WTC11 (cell line): ENCODE data around the gene TMEM114. TPM values are rescaled to one million over a fixed set of nuclear protein-coding genes. Genes with fewer than 3 reads are reported as not detected.

Experiments
- ATAC-seq: fragments of 200-7000 bp; cut with Tn5 transposase; 2 replicates; pipeline ENCODE4 v1.10.0; 2021; ENCODE audit warnings: mild to moderate bottlenecking, moderate library complexity
- CTCF ChIA-PET: fragments of 300-600 bp; sonication (Branson Sonifier 250); formaldehyde crosslinking; loops from one replicate; lab custom pipeline; 2021; ENCODE audit warnings: antibody characterized with exemption; lab: Charles Lee
- POLR2A ChIA-PET: fragments of 350-600 bp; sonication (Branson Sonifier 250); formaldehyde crosslinking; loops from one replicate; lab custom pipeline; 2021; ENCODE audit warnings: antibody characterized with exemption; lab: Charles Lee
- DNase-seq: peaks from one replicate; pipeline ENCODE4 v3.0.0; 2021; ENCODE audit warnings: low spot score
- H3K27ac Mint-ChIP-seq: 2 replicates; pipeline ENCODE4 v1.8.0; 2021; ENCODE audit warnings: mixed read lengths
- H3K27me3 Mint-ChIP-seq: 2 replicates; pipeline ENCODE4 v1.8.0; 2021; ENCODE audit warnings: low read depth, mild to moderate bottlenecking, moderate library complexity, mixed read lengths
- H3K36me3 Mint-ChIP-seq: 2 replicates; pipeline ENCODE4 v1.8.0; 2021; ENCODE audit warnings: mixed read lengths
- H3K4me1 Mint-ChIP-seq: 2 replicates; pipeline ENCODE4 v1.8.0; 2022; ENCODE audit warnings: mixed read lengths
- H3K4me3 Mint-ChIP-seq: 2 replicates; pipeline ENCODE4 v1.8.0; 2021; ENCODE audit warnings: mild to moderate bottlenecking, moderate library complexity, mixed read lengths
- H3K9me3 Mint-ChIP-seq: 2 replicates; pipeline ENCODE4 v1.8.0; 2021; ENCODE audit warnings: mixed read lengths
- ELF4 ChIP-seq: sonication (generic); formaldehyde crosslinking; IDR thresholded peaks from 2 replicates; pipeline ENCODE4 v1.8.1; 2022; ENCODE audit warnings: low read depth, mild to moderate bottlenecking, moderate library complexity, missing genetic modification reagents
- ESRRA ChIP-seq: sonication (generic); formaldehyde crosslinking; IDR thresholded peaks from 2 replicates; pipeline ENCODE4 v1.8.1; 2022; ENCODE audit warnings: mild to moderate bottlenecking, missing genetic modification reagents, borderline replicate concordance
- ETV6 ChIP-seq: sonication (generic); formaldehyde crosslinking; IDR thresholded peaks from 2 replicates; pipeline ENCODE4 v1.8.1; 2022; ENCODE audit warnings: mild to moderate bottlenecking, missing genetic modification reagents
- FOXJ3 ChIP-seq: sonication (generic); formaldehyde crosslinking; IDR thresholded peaks from 2 replicates; pipeline ENCODE4 v1.9.0; 2021; ENCODE audit warnings: missing genetic modification reagents, mild to moderate bottlenecking, borderline replicate concordance
- GABPB1 ChIP-seq: sonication (generic); formaldehyde crosslinking; IDR thresholded peaks from 2 replicates; pipeline ENCODE4 v1.8.1; 2023; ENCODE audit warnings: mild to moderate bottlenecking, missing genetic modification reagents
- MYBL2 ChIP-seq: sonication (generic); formaldehyde crosslinking; IDR thresholded peaks from 2 replicates; pipeline ENCODE4 v1.8.1; 2023; ENCODE audit warnings: mild to moderate bottlenecking, moderate library complexity, missing genetic modification reagents
- OVOL2 ChIP-seq: fragments of 250-450 bp; sonication (Bioruptor Pico); IDR thresholded peaks from 2 replicates; pipeline ENCODE4 v1.9.0; 2021; ENCODE audit warnings: mild to moderate bottlenecking, borderline replicate concordance
- SMAD3 ChIP-seq: sonication (generic); formaldehyde crosslinking; IDR thresholded peaks from 2 replicates; pipeline ENCODE4 v1.8.0; 2022; ENCODE audit warnings: missing genetic modification reagents, mild to moderate bottlenecking, borderline replicate concordance
- SMAD4 ChIP-seq: sonication (generic); formaldehyde crosslinking; IDR thresholded peaks from 2 replicates; pipeline ENCODE4 v1.8.0; 2022; ENCODE audit warnings: mild to moderate bottlenecking, missing genetic modification reagents
- TP53 ChIP-seq: sonication (generic); formaldehyde crosslinking; IDR thresholded peaks from 2 replicates; pipeline ENCODE4 v1.8.1; 2023; ENCODE audit warnings: mild to moderate bottlenecking, missing genetic modification reagents
- ZNF121 ChIP-seq: sonication (generic); formaldehyde crosslinking; IDR thresholded peaks from 2 replicates; pipeline ENCODE4 v1.8.0; 2023; ENCODE audit warnings: missing genetic modification reagents
- ZNF138 ChIP-seq: sonication (generic); formaldehyde crosslinking; conservative IDR thresholded peaks from 2 replicates; pipeline ENCODE4 v1.8.1; 2022; ENCODE audit warnings: mild to moderate bottlenecking, moderate library complexity, missing genetic modification reagents
- ZNF396 ChIP-seq: fragments of 250-450 bp; sonication (Bioruptor Pico); IDR thresholded peaks from 2 replicates; pipeline ENCODE4 v1.8.0; 2021; ENCODE audit warnings: mild to moderate bottlenecking, moderate library complexity, borderline replicate concordance
- ZNF671 ChIP-seq: fragments of 250-450 bp; sonication (Bioruptor Pico); IDR thresholded peaks from 2 replicates; pipeline ENCODE4 v1.8.0; 2021; ENCODE audit warnings: mild to moderate bottlenecking
- total RNA-seq: library from RNA; stranded (reverse); gene quantifications from 3 replicates; pipeline ENCODE4 v1.2.3, GENCODE V29; 2021
- TF ChIP-seq, protein P1 (sequence below): sonication (generic); formaldehyde crosslinking; IDR thresholded peaks from 2 replicates; pipeline ENCODE4 v1.8.1; 2023; ENCODE audit warnings: mild to moderate bottlenecking, missing genetic modification reagents
- TF ChIP-seq, protein P2 (sequence below): sonication (generic); formaldehyde crosslinking; conservative IDR thresholded peaks from 2 replicates; pipeline ENCODE4 v1.8.1; 2023; ENCODE audit warnings: mild to moderate bottlenecking, low read depth, missing genetic modification reagents, moderate library complexity
- TF ChIP-seq, protein P3 (sequence below): fragments of 200-600 bp; IDR thresholded peaks from 2 replicates; pipeline ENCODE4 v1.8.0; 2022; ENCODE audit warnings: antibody characterized with exemption
- TF ChIP-seq, protein P4 (sequence below): sonication (generic); formaldehyde crosslinking; IDR thresholded peaks from 2 replicates; pipeline ENCODE4 v1.8.0; 2023; ENCODE audit warnings: missing genetic modification reagents

The TMEM114 gene
- total RNA-seq, 1 experiment from 2014 or later: 0.37 TPM

DNA sequence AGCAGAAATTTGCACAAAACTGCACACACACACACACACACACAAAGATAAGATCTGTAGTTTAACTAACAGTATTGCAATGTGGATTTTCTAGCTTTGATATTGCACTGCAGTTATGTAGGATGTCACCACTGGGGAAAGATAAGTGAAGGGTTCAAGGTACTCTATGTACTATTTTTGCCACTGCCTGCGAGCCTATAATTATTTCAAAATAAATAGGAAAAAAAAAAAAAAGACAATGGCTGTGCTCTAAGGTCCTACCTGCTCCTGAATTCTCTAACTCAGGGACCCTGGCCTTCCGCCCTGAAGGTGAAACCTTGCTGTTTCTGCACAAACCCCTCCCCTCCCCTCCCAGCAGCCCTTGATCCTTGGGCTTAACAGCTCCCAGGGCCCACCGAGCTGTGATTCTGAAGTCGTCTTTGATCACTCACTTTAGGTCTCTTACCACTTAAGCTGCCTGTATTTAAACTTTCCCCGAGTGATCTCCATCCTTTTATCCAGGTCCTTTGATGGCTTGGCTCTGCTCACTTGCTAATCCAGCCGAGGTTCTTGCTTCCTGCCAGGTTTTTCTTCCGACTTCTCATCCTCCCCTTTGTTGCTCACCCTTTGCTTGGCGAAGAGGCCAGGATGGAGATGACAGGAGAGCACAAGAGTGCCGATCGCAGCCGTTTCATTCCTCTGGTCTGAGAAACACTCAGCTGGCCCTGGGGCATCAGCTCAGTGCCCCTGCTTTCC, 37.7 kb downstream of the TMEM114 start:
- peaks cover 80% of the 10 kb centered on the region for H3K9me3 Mint-ChIP-seq

DNA sequence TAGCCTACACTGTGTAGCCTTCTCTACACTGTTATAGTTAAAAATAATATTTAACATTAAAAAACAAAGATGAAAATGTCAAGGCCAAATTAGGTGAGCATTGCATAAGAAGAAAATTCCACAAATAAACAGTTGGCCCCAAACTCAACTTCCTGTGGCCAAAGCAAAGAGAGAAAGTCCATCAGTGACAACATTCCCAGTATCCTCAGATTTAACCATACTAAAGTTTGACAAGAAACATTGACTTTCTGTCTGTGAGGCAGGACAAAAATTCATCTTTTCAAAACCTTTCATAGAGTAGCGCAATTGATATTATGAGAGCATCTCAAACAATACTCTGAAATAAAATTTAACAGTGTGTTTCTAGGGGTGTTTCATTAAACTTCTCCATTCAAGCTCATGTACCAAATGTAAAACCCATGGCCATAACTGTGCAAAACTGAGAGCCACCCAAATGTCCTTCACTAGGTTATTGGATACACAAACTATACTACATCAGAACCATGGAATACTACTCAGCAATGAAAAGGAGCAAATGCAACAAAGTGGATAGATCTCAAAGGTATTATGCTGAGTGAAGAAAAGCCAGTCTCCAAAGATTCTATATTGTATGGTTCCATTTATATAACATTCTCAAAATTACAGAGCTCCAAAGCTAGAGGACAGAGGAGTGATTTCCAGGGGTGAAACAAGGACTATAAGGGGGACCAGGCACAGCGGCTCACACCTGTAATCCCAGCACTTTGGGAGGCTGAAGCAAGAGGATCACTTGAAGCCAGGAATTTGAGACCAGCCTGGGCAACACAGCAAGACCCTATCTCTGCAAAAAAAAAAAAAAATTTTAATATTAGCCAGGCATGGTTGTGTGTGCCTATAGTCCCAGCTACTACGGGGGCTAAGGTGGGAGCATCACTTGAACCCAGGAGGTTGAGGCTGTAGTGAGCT, 38.7 kb downstream of the TMEM114 start:
- Mint-ChIP-seq H3K4me1 (no peaks in the 10 kb centered on the region), H3K27me3 (peaks cover 28% of the 10 kb centered on the region)

More for the DNA sequence above, 37.7 kb downstream of the TMEM114 start:
- CTCF ChIA-PET: no interaction called here
- H3K4me1 Mint-ChIP-seq: no peaks in the 10 kb centered on the region
- no peak for DNase-seq
- peak; percentile 26; the same call in 1 of the 2 replicates for TF ChIP-seq GABPB1
- TF ChIP-seq, protein P1, sequence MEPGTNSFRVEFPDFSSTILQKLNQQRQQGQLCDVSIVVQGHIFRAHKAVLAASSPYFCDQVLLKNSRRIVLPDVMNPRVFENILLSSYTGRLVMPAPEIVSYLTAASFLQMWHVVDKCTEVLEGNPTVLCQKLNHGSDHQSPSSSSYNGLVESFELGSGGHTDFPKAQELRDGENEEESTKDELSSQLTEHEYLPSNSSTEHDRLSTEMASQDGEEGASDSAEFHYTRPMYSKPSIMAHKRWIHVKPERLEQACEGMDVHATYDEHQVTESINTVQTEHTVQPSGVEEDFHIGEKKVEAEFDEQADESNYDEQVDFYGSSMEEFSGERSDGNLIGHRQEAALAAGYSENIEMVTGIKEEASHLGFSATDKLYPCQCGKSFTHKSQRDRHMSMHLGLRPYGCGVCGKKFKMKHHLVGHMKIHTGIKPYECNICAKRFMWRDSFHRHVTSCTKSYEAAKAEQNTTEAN (CRISPR knock-in tag): no peak
- TF ChIP-seq, all 79 proteins: peak for 1
- Mint-ChIP-seq H3K27ac (no peak overlapping the region), H3K36me3 (peaks cover 59% of the 10 kb centered on the region), H3K27me3 (peaks cover 26% of the 10 kb centered on the region), H3K4me3 (no peak overlapping the region)
- no peak for ATAC-seq
- POLR2A ChIA-PET: no interaction called here

DNA sequence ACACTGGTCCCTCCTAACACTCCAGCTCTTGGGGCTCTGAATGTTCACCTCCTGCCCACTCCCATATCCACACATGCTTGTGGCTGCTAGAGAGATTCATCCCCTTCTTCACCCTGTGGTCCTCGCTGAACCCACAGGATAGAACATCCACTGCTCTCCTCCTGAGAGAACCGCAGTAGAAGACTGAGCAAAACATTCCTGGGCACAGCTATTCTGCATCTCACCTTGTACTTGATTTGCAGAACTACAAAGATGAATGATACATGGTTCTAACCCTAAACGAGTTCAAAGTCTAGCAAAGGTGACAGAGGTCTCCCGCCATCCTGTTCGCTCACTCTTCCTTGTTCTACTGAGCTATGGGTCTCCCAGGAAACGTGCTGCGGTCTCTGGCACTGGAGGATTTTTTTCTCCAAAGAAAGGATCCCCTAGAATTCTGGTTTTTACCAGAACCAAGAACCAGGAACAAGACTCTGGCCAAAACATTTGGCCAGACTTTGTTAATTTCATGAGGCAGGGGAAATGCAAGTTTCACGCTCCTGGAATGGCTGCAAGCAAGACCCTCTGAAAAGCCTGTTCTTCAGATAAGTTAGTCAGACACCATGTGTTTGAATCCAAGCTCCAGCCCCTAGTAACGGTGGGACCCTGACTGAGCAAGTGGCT, 39.5 kb downstream of the TMEM114 start:
- Mint-ChIP-seq H3K9me3 (peaks cover 77% of the 10 kb centered on the region), H3K4me3 (no peak overlapping the region), H3K27ac (no peak overlapping the region), H3K4me1 (no peaks in the 10 kb centered on the region), H3K36me3 (peaks cover 57% of the 10 kb centered on the region), H3K27me3 (peaks cover 23% of the 10 kb centered on the region)
- TF ChIP-seq, protein P2, sequence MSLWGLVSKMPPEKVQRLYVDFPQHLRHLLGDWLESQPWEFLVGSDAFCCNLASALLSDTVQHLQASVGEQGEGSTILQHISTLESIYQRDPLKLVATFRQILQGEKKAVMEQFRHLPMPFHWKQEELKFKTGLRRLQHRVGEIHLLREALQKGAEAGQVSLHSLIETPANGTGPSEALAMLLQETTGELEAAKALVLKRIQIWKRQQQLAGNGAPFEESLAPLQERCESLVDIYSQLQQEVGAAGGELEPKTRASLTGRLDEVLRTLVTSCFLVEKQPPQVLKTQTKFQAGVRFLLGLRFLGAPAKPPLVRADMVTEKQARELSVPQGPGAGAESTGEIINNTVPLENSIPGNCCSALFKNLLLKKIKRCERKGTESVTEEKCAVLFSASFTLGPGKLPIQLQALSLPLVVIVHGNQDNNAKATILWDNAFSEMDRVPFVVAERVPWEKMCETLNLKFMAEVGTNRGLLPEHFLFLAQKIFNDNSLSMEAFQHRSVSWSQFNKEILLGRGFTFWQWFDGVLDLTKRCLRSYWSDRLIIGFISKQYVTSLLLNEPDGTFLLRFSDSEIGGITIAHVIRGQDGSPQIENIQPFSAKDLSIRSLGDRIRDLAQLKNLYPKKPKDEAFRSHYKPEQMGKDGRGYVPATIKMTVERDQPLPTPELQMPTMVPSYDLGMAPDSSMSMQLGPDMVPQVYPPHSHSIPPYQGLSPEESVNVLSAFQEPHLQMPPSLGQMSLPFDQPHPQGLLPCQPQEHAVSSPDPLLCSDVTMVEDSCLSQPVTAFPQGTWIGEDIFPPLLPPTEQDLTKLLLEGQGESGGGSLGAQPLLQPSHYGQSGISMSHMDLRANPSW (CRISPR knock-in tag): no peak
- TF ChIP-seq GABPB1: 0 out of 2 replicates have a peak, but pooled peaks have one; percentile 42
- POLR2A ChIA-PET: no interaction called here
- CTCF ChIA-PET: no interaction called here
- DNase-seq (no peak), ATAC-seq (no peak)

More for the DNA sequence above, 38.7 kb downstream of the TMEM114 start:
- DNase-seq (no peak), ATAC-seq (no peak)
- H3K9me3 Mint-ChIP-seq: peaks cover 76% of the 10 kb centered on the region
- TF ChIP-seq, protein P3, sequence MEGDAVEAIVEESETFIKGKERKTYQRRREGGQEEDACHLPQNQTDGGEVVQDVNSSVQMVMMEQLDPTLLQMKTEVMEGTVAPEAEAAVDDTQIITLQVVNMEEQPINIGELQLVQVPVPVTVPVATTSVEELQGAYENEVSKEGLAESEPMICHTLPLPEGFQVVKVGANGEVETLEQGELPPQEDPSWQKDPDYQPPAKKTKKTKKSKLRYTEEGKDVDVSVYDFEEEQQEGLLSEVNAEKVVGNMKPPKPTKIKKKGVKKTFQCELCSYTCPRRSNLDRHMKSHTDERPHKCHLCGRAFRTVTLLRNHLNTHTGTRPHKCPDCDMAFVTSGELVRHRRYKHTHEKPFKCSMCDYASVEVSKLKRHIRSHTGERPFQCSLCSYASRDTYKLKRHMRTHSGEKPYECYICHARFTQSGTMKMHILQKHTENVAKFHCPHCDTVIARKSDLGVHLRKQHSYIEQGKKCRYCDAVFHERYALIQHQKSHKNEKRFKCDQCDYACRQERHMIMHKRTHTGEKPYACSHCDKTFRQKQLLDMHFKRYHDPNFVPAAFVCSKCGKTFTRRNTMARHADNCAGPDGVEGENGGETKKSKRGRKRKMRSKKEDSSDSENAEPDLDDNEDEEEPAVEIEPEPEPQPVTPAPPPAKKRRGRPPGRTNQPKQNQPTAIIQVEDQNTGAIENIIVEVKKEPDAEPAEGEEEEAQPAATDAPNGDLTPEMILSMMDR: no peak
- TF ChIP-seq GABPB1 (peak; percentile 50; the same call in 1 of the 2 replicates), SMAD3 (CRISPR knock-in tag) (no peak), FOXJ3 (CRISPR knock-in tag) (no peak)
- H3K27ac Mint-ChIP-seq: no peak overlapping the region
- ChIA-PET CTCF (no interaction called here), POLR2A (no interaction called here)
- H3K36me3 Mint-ChIP-seq: peaks cover 58% of the 10 kb centered on the region
- H3K4me3 Mint-ChIP-seq: no peak overlapping the region

DNA sequence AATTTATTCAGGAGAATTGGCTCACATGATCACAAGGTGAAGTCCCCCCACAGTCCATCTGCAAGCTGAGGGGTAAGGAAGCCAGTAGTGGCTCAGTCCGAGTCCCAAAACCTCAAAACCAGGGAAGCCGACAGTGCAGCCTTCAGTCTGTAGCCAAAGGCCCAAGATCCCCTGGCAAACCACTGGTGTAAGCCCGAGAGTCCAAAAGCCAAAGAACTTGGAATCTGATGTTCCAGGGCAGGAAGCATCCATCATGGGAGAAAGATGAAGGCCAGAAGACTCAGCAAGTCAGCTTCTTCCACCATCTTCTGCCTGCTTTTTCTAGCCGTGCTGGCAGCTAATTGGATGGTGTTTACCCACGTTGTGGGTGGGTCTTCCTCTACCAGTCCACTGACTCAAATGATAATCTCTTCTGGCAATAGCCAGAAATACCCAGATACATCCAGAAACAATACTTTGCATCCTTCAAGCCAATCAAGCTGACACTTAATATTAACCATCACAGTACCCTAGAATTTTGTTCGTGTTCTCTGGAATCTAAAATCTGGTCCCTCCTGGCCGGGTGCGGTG, 40.4 kb downstream of the TMEM114 start:
- H3K27me3 Mint-ChIP-seq: peaks cover 21% of the 10 kb centered on the region
- DNase-seq (no peak), ATAC-seq (no peak)
- H3K4me3 Mint-ChIP-seq: no peak overlapping the region
- POLR2A ChIA-PET: no interaction called here
- H3K4me1 Mint-ChIP-seq: no peaks in the 10 kb centered on the region
- no peak overlapping the region for H3K27ac Mint-ChIP-seq
- peaks cover 54% of the 10 kb centered on the region for H3K36me3 Mint-ChIP-seq
- CTCF ChIA-PET: no interaction called here
- peaks cover 77% of the 10 kb centered on the region for H3K9me3 Mint-ChIP-seq
- no peak for TF ChIP-seq ZNF396 (CRISPR knock-in tag)
- TF ChIP-seq TP53 (CRISPR knock-in tag): no peak
- no peak for TF ChIP-seq ETV6 (CRISPR knock-in tag)
- no peak for TF ChIP-seq ELF4 (CRISPR knock-in tag)
- no peak for TF ChIP-seq ESRRA (CRISPR knock-in tag)
- TF ChIP-seq, protein P4, sequence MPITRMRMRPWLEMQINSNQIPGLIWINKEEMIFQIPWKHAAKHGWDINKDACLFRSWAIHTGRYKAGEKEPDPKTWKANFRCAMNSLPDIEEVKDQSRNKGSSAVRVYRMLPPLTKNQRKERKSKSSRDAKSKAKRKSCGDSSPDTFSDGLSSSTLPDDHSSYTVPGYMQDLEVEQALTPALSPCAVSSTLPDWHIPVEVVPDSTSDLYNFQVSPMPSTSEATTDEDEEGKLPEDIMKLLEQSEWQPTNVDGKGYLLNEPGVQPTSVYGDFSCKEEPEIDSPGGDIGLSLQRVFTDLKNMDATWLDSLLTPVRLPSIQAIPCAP (CRISPR knock-in tag): no peak
- TF ChIP-seq ZNF671 (CRISPR knock-in tag): no peak
- no peak for TF ChIP-seq SMAD4
- TF ChIP-seq ZNF138: no peak
- no peak for TF ChIP-seq OVOL2 (CRISPR knock-in tag)
- TF ChIP-seq ZNF121 (CRISPR knock-in tag): no peak
- no peak for TF ChIP-seq MYBL2 (CRISPR knock-in tag)
